HG02610 (cell line): Measurements from ENCODE around the gene CREBRF.
"Not testable (repeated sequence)": the region's sequence is repeated elsewhere in the genome, so short reads cannot be mapped to it uniquely, and the experiment has no call there.

ENCODE experiments used
- ATAC-seq: cut with Tn5 transposase; IDR thresholded peaks from one replicate; pipeline ENCODE4 v1.9.1; 2021; ENCODE audit warnings: mild to moderate bottlenecking, moderate library complexity; ENCODE audit not compliant: unreplicated experiment

The CREBRF gene

DNA sequence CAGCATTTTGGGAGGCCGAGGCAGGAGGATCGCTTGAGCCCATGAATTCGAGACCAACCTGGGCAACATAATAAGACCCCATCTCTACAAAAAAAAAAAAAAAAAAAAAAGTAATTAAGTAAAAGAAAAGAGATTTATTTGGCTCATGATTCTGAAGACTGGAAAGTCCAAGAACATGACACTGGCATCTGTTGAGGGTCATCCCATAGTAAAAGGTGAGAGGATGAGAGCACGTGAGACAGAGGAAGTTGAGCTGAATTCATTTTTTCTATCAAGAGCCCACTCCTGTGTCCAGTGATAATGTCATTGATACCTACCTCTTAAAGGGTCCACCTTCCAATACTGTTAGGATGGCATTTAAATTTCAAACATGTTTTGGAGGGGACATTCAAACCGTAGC, 19.8 kb downstream of the CREBRF start:
- ATAC-seq = no peak

DNA sequence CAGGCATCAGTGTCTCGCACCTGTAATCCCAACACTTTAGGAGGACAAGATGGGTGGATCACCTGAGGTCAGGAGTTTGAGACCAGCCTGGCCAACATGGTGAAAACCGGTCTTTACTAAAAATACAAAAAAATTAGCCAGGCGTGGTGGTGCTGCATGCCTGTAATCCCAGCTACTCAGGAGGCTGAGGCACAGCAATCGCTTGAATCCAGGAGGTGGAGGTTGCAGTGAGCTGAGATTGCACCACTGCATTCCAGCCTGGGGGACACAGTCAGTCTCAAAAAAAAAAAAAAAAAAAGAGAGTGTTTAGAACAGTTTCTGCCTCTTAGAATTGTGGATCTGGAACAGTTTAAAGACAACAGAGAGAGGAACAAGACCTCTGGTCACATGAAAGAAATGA, 20.3 kb downstream of the CREBRF start:
- not testable (repeated sequence) for ATAC-seq

GRCh38 chr5:173078878-173079277, 22.7 kb downstream of the CREBRF start:
- ATAC-seq = no peak

- ATAC-seq = no peak
Measured at GRCh38 chr5:173089581-173089980, 33.4 kb downstream of the CREBRF start.

DNA sequence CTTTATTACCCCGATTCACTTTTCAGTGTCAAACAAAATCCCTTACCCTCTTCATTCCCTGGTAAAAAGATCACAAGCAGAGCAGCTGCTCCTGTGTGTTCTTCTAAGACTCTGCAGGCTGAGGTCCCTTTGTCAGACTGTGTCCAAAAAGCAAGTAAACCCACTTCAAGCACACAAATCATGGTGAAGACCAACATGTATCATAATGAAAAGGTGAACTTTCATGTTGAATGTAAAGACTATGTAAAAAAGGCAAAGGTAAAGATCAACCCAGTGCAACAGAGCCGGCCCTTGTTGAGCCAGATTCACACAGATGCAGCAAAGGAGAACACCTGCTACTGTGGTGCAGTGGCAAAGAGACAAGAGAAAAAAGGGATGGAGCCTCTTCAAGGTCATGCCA, 34.5 kb downstream of the CREBRF start:
- ATAC-seq = no peak

DNA sequence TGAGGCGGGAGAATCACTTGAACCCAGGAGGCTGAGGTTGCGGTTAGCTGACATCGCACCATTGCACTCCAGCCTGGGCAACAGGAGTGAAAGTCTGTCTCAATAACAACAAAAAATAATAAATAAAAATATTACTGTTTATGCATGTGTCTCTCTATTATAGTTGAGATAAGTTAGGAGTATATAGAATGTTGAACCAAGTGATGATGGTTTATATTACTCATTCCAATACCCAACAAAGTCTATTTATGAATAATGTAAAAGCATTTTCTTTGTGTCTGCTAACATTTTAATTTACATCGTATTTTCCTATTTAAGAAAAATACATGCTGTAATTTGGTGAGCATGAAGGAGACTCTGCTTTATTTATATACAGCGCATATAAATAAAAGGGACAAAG, 35.8 kb downstream of the CREBRF start:
- no peak for ATAC-seq

DNA sequence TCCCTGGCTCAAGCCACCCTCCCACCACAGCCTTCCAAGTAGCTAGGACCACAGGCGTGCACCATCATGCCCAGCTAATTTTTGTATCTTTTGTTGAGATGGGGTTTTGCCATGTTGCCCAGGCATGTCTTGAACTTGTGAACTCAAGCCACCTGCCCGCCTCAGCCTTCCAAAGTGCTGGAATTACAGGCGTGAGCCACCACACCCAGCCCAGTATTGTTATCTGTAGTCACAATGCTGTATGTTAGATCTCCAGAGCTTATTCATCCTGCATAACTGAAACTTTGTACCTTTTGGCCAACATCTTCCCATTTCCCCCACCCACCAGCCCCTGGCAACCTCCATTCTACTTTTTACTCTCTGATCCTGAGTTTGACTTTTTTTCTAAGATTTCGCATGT, 37.5 kb downstream of the CREBRF start:
- no peak for ATAC-seq

DNA sequence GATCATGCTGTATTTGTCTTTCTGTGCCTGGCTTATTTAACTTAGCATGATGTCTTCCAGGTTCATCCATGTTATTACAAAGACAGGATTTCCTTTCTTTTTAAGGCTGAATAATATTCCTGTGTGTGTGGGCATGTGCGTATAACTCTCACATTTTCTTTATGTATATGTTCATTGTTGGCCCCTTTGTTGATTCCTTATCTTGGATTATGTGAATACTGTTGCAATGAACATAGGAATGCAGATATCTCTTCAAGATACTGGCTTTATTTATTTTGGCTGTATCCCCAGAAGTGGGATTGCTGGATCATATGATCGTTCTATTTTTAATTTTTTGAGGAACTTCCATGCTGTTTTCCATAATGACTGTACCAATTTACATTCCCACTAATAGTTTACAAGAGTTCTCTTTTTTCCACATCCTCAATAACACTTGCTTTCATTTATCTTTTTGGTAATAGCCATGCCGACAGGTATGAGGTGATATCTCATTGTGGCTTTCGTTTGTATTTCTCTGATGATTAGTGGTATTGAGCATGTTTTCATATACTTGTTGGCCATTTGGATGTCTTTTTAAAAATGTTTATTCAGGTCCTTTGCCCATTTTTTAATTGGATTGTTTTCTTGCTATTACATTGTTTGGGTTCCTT, 38.0 kb downstream of the CREBRF start:
- ATAC-seq = no peak

- no peak for ATAC-seq
Measured at GRCh38 chr5:173098787-173099186, 42.6 kb downstream of the CREBRF start.

GRCh38 chr5:173099461-173099860, 43.3 kb downstream of the CREBRF start:
- no peak for ATAC-seq

DNA sequence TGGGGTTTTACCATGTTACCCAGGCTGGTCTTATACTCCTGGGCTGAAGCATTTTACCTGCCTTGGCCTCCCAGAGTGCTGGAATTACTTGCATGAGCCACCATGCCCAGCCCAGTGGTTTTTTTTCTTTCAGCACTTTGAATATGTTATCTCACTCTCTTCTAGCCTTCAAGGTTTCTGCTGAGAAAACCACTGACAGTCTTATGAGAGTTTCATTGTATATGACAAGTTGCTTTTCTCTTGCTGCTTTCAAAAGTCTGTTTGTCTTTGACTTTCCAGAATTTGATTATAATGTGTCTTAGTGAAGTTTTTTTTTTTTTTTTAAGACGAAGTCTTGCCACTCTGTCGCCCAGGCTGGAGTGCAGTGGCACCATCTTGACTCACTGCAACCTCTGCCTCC, 45.1 kb downstream of the CREBRF start:
- ATAC-seq = no peak

DNA sequence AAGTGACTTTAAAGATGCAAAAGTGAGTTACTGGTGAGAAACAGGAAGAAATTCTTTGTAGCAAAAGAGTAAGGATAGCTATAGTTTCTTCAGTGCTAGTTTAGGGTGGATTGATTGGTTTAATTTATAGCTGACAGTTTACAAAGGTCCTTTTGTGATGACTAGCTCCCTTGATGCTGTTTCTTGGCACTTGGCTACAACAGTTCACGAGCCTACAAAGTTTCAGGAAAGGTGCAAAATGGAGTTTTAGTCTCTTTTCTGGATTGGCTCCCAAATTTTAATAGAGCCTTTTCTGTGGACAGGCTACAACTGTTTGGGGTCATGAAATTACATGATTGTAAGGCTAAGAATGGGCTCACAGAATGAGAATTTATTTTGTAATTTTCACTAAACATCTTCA, 47.3 kb downstream of the CREBRF start:
- no peak for ATAC-seq

DNA sequence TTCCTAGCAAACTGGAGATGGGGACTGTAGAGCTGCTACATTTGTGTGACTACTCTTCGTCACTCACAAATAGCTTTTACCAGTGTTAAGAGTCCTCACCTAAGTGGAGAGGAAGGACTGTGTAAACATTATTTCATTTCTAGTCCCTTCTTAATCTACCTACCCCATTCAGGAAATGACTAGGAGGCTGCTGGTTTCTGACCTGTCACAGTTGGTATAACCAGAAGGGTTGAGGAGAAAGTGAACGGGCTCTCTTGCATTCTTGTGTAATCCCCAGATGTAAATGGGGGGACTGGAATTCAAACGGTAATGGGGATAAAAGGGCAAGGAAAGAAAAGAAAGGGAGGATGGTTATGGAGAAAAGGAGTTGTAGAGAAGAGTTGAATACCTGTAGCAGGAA, 52.8 kb downstream of the CREBRF start:
- ATAC-seq = no peak

- no peak for ATAC-seq
Measured at GRCh38 chr5:173114536-173114935, 58.4 kb downstream of the CREBRF start.

DNA sequence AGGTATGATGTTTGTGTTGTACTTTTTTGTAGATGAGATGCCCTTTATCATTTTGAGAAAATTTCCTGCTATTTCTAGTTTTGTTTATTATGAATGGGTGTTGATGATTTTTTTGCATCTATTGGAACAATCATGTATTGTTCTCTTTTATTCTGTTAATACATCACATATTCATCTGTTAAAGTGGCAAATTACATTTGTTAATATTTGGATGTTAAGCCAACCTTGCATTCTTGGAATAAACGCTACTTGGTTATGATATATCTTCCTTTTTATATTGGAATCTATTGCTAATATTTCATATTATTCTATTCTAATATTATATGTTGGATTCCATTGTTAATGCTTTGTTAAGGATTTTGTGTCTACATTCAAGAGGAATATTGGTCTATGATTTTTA, 63.6 kb downstream of the CREBRF start:
- no peak for ATAC-seq

- no peak for ATAC-seq
Measured at GRCh38 chr5:173123416-173123815, 67.3 kb downstream of the CREBRF start.

DNA sequence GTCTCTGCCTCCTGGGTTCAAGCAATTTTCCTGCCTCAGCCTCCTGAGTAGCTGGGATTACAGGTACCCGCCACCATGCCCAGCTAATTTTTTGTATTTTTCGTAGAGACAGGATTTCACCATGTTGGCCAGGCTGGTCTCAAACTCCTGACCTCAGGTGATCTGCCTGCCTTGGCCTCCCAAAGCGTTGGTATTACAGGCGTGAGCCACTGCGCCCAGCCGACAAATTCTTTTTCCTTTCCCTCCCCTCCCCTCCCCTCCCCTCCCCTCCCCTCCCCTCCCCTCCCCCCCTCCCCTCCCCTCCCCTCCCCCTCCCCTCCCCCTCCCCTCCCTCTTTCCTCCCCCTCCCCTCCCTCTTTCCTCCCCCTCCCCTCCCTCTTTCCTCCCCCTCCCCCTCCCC, 76.0 kb downstream of the CREBRF start:
- not testable (repeated sequence) for ATAC-seq

DNA sequence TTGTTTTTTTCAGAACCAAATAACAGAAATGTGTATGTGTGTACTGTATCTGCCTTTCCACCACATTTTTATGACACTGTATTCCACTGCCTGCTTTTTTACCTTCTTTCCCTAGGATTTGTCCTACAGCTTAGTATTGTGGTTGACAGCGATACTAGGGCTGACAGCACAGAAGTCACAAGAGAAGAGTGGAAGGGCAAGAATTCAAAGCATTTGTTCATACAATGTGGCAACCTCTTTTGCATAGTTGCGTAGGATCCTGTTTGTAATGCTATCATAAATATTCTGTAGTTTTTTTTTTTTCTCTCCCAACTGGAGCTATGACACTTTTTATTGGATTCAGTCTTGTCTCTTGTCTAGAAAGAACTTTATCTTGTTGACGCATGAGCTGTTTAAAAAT, 82.6 kb downstream of the CREBRF start:
- no peak for ATAC-seq

GRCh38 chr5:173139631-173140030, 83.5 kb downstream of the CREBRF start:
- ATAC-seq = no peak

GRCh38 chr5:173140769-173141168, 84.6 kb downstream of the CREBRF start:
- ATAC-seq = no peak

DNA sequence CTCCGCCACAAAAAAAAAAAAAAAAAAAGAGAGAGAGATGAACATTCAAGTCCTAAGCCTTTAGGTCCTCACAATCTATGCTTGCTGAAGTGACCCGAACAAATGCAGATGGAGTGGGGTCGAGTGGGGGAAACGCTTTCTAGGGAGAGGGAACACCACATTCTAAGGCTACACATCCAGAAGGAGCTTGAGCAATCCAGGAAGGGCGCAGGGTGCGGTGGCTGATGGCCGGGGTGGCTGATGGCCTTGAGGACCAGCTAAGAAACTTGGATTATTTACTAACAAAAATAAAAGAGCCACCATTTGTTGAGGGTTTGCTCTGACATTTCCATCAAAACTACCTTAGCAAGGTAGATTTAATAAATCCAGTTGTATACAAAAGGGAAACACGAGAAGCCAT, 87.4 kb downstream of the CREBRF start:
- no peak for ATAC-seq

DNA sequence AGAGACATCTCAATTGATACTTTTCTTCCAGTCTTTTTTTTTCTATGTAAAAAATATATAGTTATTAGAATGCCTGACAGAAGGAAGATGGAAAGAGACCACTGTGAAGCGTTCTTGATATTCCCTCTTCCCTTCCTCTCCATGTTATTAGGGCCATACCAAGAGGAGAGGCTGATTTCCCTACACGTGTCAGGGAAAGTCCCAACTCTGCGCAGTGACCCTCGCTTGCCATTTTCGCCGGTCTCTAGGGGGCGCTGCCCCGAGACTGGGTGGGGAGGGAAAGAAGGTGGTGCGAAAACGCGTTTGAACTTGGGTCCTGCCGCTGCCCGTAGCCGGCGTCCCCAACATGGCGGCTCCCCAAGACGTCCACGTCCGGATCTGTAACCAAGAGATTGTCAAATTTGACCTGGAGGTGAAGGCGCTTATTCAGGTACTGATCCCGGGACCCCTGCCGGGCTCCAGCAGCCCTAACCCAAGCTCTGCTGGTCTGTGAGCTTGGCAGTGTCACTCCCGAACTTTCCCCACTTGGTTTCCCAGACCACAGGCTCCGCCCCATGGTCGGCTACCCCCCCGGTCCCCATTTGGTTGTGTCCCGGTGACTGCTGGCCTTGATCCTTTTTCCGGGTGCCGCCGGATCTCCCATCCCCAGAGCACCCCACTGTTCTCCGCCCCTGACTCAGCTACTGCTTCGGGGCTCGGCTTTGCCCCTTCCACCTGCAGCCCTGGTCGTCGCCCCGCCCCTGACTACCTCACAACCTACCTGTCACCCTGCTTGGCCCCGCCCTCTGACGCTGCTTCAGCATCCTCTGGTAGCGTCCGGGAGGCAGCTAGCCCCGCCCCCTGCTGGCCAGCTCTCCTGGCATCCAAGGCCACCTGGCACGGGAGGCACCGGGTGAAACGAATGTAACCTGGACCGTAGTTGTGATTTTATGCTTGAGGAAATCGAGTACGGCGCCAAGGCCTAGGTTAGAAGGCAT, 88.3 kb downstream of the CREBRF start, which contains the start of gene BNIP1:
TSS of gene BNIP1 (plus strand) at position 332 of the 977 bp plus-strand sequence. CDS start at position 347, 15 bp downstream.
- ATAC-seq = peak; percentile 93
